A673 (cell line): ENCODE results near the gene OPN1SW. TPM values are rescaled to one million over a fixed set of nuclear protein-coding genes. Genes with fewer than 3 reads are reported as not detected.

Experiments used
- BruUV-seq: library from RNA; stranded (reverse); fragments of 400-500 nt; replicated peaks from 2 replicates; lab custom pipeline; 2021; lab: Mats Ljungman, UMichigan
- CTCF ChIA-PET: fragments of 300-600 bp; sonication (Branson Sonifier 250); formaldehyde crosslinking; loops from one replicate; lab custom pipeline; 2022; ENCODE audit warnings: antibody characterized with exemption; lab: Charles Lee
- POLR2A ChIA-PET: fragments of 300-600 bp; sonication (Branson Sonifier 250); formaldehyde crosslinking; loops from one replicate; lab custom pipeline; 2022; ENCODE audit warnings: antibody characterized with exemption; ENCODE audit not compliant: low non-redundant PET; lab: Charles Lee
- DNase-seq: peaks from one replicate; pipeline ENCODE4 v3.0.0-alpha.2; 2015; ENCODE audit warnings: low spot score
- H3K27ac ChIP-seq: fragments of 200-600 bp; sonication (generic); 2 replicates; pipeline ENCODE4 v1.5.1; 2016; ENCODE audit warnings: mixed run types, low read depth, mild to moderate bottlenecking, mixed read lengths, antibody characterized with exemption, low read length; ENCODE audit not compliant: poor library complexity, severe bottlenecking
- H3K27me3 ChIP-seq: fragments of 200-600 bp; sonication (generic); replicated peaks from 2 replicates; pipeline ENCODE4 v1.6.1; 2017; ENCODE audit warnings: mixed run types, low read depth, mild to moderate bottlenecking, mixed read lengths, antibody characterized with exemption, low read length; ENCODE audit not compliant: insufficient read depth, poor library complexity
- H3K36me3 ChIP-seq: fragments of 200-600 bp; sonication (generic); 2 replicates; pipeline ENCODE4 v1.6.1; 2016; ENCODE audit warnings: mixed run types, mild to moderate bottlenecking, mixed read lengths, antibody characterized with exemption, low read length; ENCODE audit not compliant: insufficient read depth, poor library complexity, severe bottlenecking
- H3K4me1 ChIP-seq: fragments of 200-600 bp; sonication (generic); 2 replicates; pipeline ENCODE4 v1.6.1; 2017; ENCODE audit warnings: mixed run types, mild to moderate bottlenecking, mixed read lengths, antibody characterized with exemption, low read length; ENCODE audit not compliant: insufficient read depth, poor library complexity, severe bottlenecking
- H3K4me3 ChIP-seq: fragments of 200-600 bp; sonication (generic); 2 replicates; pipeline ENCODE4 v1.5.1; 2016; ENCODE audit warnings: low read depth, mixed run types, mild to moderate bottlenecking, mixed read lengths, low read length; ENCODE audit not compliant: poor library complexity, severe bottlenecking
- H3K9me3 ChIP-seq: fragments of 200-600 bp; sonication (generic); 2 replicates; pipeline ENCODE4 v1.6.1; 2016; ENCODE audit warnings: mixed run types, low read depth, mild to moderate bottlenecking, mixed read lengths, antibody characterized with exemption, low read length; ENCODE audit not compliant: poor library complexity, severe bottlenecking
- CTCF ChIP-seq: fragments of 300-800, 200-600 bp; sonication (generic); conservative IDR thresholded peaks from 2 replicates; pipeline ENCODE4 v1.5.1; 2017; ENCODE audit warnings: low read depth, mild to moderate bottlenecking, antibody characterized with exemption, low read length, moderate library complexity, mixed read lengths
- EZH2 ChIP-seq: fragments of 200-600 bp; sonication (generic); IDR thresholded peaks from 2 replicates; pipeline ENCODE4 v1.6.1; 2017; ENCODE audit warnings: borderline replicate concordance, low read depth, mild to moderate bottlenecking, mixed read lengths, antibody characterized with exemption, low read length; ENCODE audit not compliant: poor library complexity, severe bottlenecking
- intact Hi-C: fragments of 100-400 bp; cut with micrococcal nuclease; formaldehyde crosslinking; loops from one replicate; pipeline ENCODE4 v1.10.0; 2022; ENCODE audit not compliant: unreplicated experiment
- total RNA-seq: library from RNA; stranded (reverse); gene quantifications from 2 replicates; pipeline ENCODE4 v1.2.3, GENCODE V29; 2021

Gene OPN1SW
- total RNA-seq, 1 experiment from 2014 or later = not detected

DNA sequence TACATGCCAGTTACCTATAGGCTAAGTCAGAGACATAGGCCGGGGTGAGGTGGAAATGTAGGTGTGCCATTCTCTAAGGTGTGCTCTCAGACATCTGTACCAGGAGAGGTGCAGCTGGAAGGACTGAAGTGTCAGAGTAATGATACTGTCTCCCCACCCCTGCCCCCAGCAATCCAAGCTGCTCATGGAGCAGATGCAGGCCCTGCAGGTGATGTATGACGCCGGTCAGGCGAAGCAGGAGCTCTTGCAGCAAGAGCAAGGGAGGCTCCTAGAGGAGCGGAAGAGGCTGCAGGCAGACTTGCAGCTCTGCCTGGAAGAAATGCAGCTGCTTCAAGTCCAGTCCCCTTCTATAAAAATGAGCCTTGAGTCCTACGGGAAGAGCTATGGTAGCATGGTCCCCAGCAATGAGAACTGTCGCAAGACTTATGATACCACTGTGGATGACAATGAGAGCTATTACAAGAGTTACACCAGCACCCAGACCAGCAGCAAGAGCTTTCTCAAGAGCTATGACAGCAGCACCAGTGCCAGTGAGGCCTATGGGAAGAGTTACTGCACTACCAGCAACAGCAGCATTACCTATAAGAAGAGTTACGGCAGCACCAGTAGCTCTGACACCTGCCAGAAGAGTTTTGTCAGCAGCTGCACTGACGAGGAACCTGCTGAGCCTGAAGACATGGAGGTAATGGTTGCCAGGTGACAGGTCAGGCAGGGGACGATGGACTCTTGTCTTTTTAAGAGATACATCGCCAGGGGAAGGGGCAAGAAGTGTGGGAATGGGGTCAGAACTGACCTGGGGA is 36.2 kb upstream of the OPN1SW start:
- no TSS peak for BruUV-seq
- peaks cover 18% of the 10 kb centered on the region for H3K4me1 ChIP-seq
- no peak overlapping the region for H3K4me3 ChIP-seq
- POLR2A ChIA-PET = no interaction called here
- H3K27me3 ChIP-seq = no peaks in the 10 kb centered on the region
- intact Hi-C loops = no loop called here
- TF ChIP-seq CTCF (no peak), EZH2 (no peak)
- H3K36me3 ChIP-seq = no peaks in the 10 kb centered on the region
- CTCF ChIA-PET = interaction anchor here (1.5 kb wide), 1 partner anchor 31 kb away, joined by 4 read pairs; no protein-coding TSS in a partner anchor
- H3K27ac ChIP-seq = no peak overlapping the region
- H3K9me3 ChIP-seq = no peaks in the 10 kb centered on the region
- DNase-seq = no peak

- H3K27ac ChIP-seq = no peak overlapping the region
- no peak overlapping the region for H3K4me3 ChIP-seq
- ChIA-PET POLR2A (no interaction called here), CTCF (no interaction called here)
- no peak for DNase-seq
- intact Hi-C loops = no loop called here
- no peaks in the 10 kb centered on the region for H3K27me3 ChIP-seq
- peaks cover 18% of the 10 kb centered on the region for H3K4me1 ChIP-seq
- BruUV-seq = no TSS peak
- TF ChIP-seq CTCF (no peak), EZH2 (no peak)
- H3K36me3 ChIP-seq = no peaks in the 10 kb centered on the region
- H3K9me3 ChIP-seq = no peaks in the 10 kb centered on the region
Observed at GRCh38 chr7:128810997-128811396, 35.4 kb upstream of the OPN1SW start.

DNA sequence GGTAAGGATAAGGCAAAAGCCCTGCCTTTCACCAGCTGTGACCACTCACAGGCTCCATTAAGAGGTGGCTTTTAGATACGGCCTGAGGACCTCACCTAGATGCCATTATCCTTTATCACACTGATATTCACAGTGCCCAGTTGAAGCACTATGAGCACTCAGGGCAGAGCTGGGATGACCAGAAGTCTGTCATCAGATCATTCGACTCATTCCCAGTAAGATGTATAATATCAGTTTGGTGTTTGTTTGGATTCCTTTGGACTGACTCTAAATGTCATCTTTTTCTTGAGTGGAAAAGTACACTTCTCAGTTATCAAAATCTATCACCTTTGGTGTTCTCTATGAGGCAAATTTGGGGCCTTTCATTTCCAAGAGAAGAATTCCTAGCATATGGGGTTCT is 34.9 kb upstream of the OPN1SW start:
- DNase-seq = no peak
- BruUV-seq = no TSS peak
- Histone ChIP-seq H3K36me3 (no peaks in the 10 kb centered on the region), H3K27ac (no peak overlapping the region), H3K4me1 (peaks cover 18% of the 10 kb centered on the region), H3K27me3 (no peaks in the 10 kb centered on the region), H3K9me3 (no peaks in the 10 kb centered on the region), H3K4me3 (no peak overlapping the region)
- intact Hi-C loops = no loop called here
- POLR2A ChIA-PET = no interaction called here
- TF ChIP-seq CTCF (no peak), EZH2 (no peak)
- CTCF ChIA-PET = no interaction called here
